GM19328 (cell line): Measurements from ENCODE around the gene ARID3C.
A peak's percentile ranks its signal among the peaks of the same experiment; 100 is the strongest.

Source experiments
- ATAC-seq: cut with Tn5 transposase; IDR thresholded peaks from one replicate; pipeline ENCODE4 v1.9.1; 2021; ENCODE audit warnings: mild to moderate bottlenecking, moderate library complexity; ENCODE audit not compliant: unreplicated experiment

ARID3C gene

GRCh38 chr9:34603610-34604231, 25.1 kb downstream of the ARID3C start:
- peak; percentile 81 for ATAC-seq

DNA sequence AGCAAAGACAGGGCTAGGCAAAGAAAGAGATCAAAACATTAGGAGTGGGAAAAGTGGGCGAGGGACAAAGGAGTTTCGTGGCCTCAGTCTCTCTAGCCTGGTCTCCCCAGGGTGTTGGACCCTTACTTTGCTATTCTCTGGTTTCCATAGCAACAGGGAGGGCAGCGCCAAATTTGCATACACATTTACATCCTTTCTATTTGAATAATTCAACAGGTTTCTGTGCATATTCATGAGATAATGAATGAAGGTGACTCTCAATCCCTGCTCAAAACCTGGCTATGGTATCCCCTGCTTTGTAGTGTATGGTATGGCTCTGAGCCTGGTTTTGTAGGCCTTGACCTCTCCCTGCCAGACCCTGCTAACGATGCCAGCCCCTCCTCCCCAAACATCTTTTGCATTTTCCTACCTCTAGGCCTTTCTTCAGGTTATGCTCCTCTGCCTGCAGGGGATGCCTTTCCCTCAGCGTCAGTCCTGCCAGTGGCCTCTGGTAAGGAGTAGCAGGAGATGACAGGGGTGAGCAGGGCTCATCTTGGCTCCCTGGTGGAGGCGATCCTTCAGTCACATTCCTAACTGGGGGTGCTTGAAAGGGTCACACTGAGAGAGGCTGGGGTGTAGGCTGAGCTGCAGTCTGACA, 26.8 kb downstream of the ARID3C start:
- no peak for ATAC-seq

DNA sequence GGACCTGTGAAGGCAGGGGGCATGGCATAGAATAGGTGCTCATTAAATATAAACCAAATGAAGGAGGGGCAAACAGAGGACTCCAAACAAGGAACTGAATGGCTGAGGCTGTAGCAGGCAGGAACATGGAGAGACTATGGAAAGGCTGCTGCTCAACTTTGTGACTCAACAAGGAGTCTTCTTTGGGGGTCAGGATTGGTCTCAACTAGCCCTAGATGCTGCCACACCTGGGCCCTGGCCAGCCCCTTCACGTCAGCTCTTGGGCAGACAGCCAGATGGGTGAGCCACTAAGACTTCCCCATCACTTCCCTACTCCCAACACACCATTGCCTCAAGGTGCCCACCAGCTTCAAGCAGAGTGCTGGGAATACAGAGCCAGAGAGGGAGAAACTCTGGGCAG, 28.0 kb downstream of the ARID3C start:
- ATAC-seq, result no peak

GRCh38 chr9:34599546-34599945, 29.3 kb downstream of the ARID3C start:
- ATAC-seq, result no peak

GRCh38 chr9:34594177-34594576, 34.7 kb downstream of the ARID3C start:
- no peak for ATAC-seq

DNA sequence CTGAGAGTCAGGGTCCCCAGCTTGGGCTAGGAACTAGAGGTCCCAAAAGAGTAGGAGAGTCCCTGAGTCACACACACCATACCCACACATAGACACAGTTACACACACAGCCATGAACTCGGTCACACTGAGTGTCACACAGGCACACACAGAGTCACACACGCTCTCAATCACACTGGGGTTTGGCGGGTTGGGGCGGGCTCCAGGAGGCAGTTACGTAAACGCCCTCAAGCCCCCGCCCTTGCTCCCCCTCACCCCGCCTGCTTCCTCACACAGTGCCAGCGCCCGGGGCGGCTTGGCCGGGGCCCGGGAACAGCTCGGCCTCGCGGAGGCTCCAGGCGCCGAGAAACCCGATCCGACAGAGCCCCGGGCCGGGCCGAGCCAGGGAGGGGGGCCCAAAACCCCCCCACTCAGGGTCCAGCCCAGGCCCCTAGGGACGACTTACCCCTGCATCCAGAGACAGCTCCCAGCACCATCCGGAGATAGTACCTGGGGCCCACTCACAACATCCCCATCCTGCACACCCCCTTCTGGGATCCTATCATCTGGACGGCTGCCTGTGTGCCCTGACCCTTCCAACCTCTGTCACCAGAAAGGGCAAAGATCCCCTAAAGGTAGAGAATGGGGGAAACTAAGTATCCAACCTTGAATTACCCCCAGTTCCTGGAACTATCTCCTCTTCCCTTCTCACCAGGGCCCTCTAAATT, 35.8 kb downstream of the ARID3C start:
- no peak for ATAC-seq

DNA sequence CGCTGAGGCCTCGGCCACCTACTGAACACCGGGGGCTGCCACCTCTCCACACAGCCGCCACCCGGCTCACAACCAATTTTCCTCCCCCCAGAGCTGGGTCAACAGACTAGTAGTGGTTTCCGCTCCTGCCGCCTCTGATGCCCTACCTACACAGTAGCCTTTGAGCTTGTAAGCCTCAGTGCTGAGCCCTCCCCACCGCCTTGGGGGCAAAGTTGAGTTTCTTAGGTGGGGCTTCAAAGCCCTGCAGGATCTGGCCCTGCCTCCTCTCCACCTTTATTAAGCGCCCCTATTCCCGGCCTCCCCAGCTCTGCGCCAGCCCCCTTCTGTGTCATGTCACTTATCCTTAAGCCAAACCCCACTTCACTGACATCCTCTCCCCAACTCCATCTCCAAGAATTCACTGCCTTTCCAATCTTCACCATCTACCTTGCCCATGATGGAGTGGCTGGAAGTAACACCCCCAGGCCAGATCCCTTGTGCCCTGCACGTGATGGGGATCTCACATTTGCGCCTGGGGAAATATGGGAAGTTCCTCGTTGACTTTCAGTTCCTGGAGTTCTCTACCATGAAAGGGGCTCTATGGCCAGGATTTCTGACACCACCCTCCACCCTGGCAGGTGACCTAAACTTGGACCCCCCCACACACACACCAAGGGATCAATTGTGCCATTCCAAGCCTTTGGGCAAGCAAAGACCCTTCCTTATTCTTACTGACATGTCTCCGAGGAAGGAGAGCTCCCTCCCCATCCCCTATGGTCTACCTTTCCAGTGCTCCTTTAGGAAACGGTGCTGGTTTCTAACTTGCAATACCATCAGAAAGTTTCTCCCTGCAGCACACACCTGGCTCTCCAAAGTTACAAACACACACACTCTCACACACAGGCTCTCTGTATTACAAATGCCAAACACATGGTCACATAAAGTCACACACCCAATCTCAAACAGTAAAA, 36.7 kb downstream of the ARID3C start:
- no peak for ATAC-seq

DNA sequence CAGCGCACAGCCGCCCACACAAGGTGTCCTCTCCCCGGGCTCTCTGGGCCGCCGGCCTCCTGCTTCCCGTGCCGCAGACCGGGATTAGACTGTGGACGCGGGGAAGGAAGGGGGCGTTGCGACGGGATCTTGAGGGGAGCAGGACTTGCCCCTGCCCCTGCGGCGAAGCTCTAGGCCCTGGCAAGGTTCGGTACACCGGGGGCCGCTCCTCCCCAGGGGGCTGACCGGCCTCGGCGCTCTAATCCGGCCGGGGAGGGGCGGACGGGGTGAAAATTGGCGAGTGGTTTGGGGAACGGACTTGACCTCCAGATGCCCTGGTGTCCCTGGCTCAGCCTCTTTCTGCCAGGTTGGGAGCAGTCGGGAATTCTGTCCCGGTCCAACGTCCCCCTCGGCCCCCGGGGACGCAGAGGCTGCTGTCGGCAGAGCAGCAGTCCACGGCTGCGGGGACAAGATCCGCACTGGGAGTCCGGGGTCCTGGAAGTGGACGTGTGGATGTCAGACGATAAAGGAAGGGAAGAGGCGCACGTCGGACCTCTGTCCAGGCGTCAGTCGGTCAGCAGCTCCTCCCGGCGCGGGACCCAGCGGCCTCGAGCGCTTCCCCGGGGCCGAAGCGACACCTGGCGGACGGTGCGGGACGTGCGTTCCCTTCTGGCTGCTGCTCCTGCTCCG, 37.5 kb downstream of the ARID3C start:
- no peak for ATAC-seq

GRCh38 chr9:34590381-34591247, 38.3 kb downstream of the ARID3C start:
- ATAC-seq, result no peak

- ATAC-seq, result no peak
Observed at GRCh38 chr9:34589636-34590380, 39.1 kb downstream of the ARID3C start, which contains the start of gene CNTFR. TSS of gene CNTFR (minus strand) at chr9:34589724. CDS start at chr9:34568981, 20,743 bp downstream.

- ATAC-seq, result no peak
Observed at GRCh38 chr9:34588671-34589635, 39.9 kb downstream of the ARID3C start.

DNA sequence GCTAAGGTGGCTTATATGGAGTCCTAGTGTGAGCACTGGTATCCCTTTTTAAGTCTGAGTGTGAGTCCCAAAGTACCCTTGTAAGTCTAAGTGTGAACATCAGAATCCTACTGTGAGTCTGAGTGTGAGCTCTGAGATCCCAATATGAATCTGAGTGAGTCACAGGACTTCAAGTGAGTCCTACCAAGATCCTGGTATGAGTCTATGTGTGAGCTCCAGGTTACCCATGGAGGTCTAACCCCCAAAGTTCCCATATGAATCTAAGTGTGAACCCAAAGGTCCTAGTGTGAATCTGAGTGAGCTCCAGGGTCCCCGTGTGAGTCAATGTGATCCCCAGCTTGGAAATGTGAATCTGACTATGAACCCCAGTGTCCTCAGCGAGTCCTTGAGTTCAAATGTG, 41.6 kb downstream of the ARID3C start:
- no peak for ATAC-seq

DNA sequence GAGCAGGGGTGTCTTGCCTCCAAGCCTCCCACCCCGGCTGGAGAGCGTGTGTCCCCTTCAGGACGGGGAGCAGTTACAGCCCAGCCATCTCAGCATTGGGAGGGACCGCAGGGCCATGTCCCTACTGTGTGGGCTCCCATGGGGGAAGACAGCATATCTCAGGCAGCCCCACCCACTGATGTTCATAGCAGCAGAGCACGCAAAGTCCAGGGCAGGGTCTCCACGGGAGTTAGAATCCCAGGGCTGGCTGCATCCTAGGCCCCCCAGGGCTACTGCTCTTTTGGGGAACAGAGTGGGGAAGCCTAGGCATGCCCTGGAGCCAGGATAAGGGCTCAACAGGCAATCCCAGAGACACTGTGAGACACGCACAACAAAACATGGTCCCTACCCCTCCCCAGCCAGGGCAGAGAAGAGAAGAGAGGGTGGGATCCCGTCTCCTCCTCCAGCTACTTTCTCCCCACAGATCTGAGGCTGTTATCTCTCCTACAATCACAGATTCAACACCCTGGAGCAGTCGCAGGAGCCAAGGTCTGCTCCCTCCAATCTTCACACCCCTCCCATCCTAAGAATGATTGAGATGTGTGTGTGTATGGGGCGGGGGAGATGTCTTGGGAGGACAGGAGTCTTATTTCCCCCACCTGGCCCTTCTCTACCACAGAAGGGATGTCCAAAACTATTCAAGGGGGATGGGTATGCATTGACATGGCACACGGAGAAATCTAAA, 42.8 kb downstream of the ARID3C start:
- ATAC-seq, result no peak

DNA sequence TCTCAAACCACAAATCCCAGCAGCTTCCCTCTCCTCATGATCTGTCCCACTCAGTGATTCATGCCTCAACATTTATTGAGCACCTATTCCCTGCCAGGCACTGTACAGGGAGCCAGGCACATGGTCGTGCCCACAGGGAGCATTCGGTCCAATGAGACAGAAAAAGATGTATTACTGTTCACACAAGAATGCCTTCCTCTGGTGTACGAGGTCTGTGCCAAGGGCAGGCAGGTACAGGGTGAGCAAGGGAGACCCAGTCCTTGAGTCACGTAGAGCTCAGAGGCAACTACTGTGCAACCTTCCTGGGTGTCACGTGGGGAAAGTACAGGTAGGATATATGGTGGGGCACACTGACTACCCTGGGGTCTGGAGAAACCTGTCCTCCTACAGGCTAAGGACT, 43.9 kb downstream of the ARID3C start:
- no peak for ATAC-seq

GRCh38 chr9:34582787-34583186, 46.1 kb downstream of the ARID3C start:
- no peak for ATAC-seq

- no peak for ATAC-seq
Observed at GRCh38 chr9:34581318-34581717, 47.5 kb downstream of the ARID3C start.

GRCh38 chr9:34580358-34580757, 48.5 kb downstream of the ARID3C start:
- no peak for ATAC-seq
